K562 (cell line): ENCODE data around the gene SLC25A15.

Experiments
- CEBPB ChIP-seq: fragments of 450-650 bp; IDR thresholded peaks from 2 replicates; pipeline ENCODE4 v1.6.1; 2016; ENCODE audit warnings: missing genetic modification characterization, missing compliant biosample characterization
- FOSL1 ChIP-seq: fragments of 200-800 bp; sonication (Bioruptor generic); conservative IDR thresholded peaks from 2 replicates; pipeline ENCODE4 v1.6.1; 2016; ENCODE audit warnings: missing genetic modification characterization, missing compliant biosample characterization
- PHF20 ChIP-seq: fragments of 450-650 bp; IDR thresholded peaks from 2 replicates; pipeline ENCODE4 v1.6.1; 2018; ENCODE audit not compliant: partially characterized antibody
- POLR2A ChIP-seq: fragments of 450-650 bp; conservative IDR thresholded peaks from 2 replicates; pipeline ENCODE4 v1.6.1; 2016
- POLR2AphosphoS5 ChIP-seq: IDR thresholded peaks from 2 replicates; pipeline ENCODE4 v1.6.1; 2011; ENCODE audit warnings: mild to moderate bottlenecking, low read depth, low read length, moderate library complexity; ENCODE audit not compliant: control insufficient read depth, insufficient read depth
- SRSF7 ChIP-seq: fragments of 200-400 bp; formaldehyde crosslinking; optimal IDR thresholded peaks from 2 replicates; pipeline ENCODE3; 2017; ENCODE audit warnings: mild to moderate bottlenecking, low read depth, low read length
- ZEB2 ChIP-seq: fragments of 450-650 bp; IDR thresholded peaks from 2 replicates; pipeline ENCODE4 v1.6.1; 2016
- ZNF12 ChIP-seq: sonication (generic); formaldehyde crosslinking; IDR thresholded peaks from 2 replicates; pipeline ENCODE4 v1.4.0; 2020; ENCODE audit warnings: mild to moderate bottlenecking, missing genetic modification reagents
- ZNF57 ChIP-seq: fragments of 450-650 bp; formaldehyde crosslinking; IDR thresholded peaks from 2 replicates; pipeline ENCODE4 v1.4.0; 2020; ENCODE audit warnings: mild to moderate bottlenecking, moderate library complexity
- TF ChIP-seq, protein P1 (sequence below): sonication (generic); formaldehyde crosslinking; IDR thresholded peaks from 2 replicates; pipeline ENCODE4 v1.4.0; 2020; ENCODE audit warnings: mild to moderate bottlenecking, missing genetic modification reagents
- TF ChIP-seq, protein P2 (sequence below): fragments of 150-350 bp; conservative IDR thresholded peaks from 2 replicates; pipeline ENCODE4 v1.6.1; 2014; ENCODE audit warnings: low read length
- TF ChIP-seq, protein P3 (sequence below): sonication (generic); formaldehyde crosslinking; IDR thresholded peaks from 2 replicates; pipeline ENCODE4 v1.8.0; 2022; ENCODE audit warnings: missing genetic modification reagents, mild to moderate bottlenecking, borderline replicate concordance

DNA sequence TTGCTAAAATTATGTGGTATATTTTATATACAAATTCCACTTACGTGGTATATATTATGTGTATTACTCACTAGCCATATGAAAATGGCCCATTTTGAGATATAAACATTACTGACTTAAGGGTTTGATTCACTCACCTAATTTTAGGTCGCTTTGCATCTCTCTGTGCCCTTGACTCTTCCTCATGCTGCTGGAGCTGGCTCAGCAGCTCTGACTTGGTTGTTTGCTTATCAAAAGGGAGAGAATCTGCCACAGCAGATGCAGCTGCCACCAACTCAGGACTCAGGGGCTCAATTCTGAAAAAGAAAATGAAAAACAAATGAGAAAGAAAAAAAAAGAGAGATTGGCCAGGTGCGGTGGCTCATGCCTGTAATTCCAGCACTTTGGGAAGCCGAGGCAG, 30.6 kb upstream of the SLC25A15 start:
- TF ChIP-seq POLR2A = no peak
- TF ChIP-seq, protein P1, sequence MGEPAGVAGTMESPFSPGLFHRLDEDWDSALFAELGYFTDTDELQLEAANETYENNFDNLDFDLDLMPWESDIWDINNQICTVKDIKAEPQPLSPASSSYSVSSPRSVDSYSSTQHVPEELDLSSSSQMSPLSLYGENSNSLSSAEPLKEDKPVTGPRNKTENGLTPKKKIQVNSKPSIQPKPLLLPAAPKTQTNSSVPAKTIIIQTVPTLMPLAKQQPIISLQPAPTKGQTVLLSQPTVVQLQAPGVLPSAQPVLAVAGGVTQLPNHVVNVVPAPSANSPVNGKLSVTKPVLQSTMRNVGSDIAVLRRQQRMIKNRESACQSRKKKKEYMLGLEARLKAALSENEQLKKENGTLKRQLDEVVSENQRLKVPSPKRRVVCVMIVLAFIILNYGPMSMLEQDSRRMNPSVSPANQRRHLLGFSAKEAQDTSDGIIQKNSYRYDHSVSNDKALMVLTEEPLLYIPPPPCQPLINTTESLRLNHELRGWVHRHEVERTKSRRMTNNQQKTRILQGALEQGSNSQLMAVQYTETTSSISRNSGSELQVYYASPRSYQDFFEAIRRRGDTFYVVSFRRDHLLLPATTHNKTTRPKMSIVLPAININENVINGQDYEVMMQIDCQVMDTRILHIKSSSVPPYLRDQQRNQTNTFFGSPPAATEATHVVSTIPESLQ (CRISPR knock-in tag) = no peak
- no peak for TF ChIP-seq FOSL1 (tag)
- TF ChIP-seq PHF20 = no peak
- TF ChIP-seq ZNF12 (CRISPR knock-in tag) = no peak
- TF ChIP-seq CEBPB = no peak
- TF ChIP-seq, protein P2, sequence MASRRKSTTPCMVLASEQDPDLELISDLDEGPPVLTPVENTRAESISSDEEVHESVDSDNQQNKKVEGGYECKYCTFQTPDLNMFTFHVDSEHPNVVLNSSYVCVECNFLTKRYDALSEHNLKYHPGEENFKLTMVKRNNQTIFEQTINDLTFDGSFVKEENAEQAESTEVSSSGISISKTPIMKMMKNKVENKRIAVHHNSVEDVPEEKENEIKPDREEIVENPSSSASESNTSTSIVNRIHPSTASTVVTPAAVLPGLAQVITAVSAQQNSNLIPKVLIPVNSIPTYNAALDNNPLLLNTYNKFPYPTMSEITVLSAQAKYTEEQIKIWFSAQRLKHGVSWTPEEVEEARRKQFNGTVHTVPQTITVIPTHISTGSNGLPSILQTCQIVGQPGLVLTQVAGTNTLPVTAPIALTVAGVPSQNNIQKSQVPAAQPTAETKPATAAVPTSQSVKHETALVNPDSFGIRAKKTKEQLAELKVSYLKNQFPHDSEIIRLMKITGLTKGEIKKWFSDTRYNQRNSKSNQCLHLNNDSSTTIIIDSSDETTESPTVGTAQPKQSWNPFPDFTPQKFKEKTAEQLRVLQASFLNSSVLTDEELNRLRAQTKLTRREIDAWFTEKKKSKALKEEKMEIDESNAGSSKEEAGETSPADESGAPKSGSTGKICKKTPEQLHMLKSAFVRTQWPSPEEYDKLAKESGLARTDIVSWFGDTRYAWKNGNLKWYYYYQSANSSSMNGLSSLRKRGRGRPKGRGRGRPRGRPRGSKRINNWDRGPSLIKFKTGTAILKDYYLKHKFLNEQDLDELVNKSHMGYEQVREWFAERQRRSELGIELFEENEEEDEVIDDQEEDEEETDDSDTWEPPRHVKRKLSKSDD = no peak
- TF ChIP-seq ZNF57 (CRISPR knock-in tag) = no peak
- no peak for TF ChIP-seq ZEB2
- no peak for TF ChIP-seq SRSF7
- no peak for TF ChIP-seq POLR2AphosphoS5
- TF ChIP-seq, protein P3, sequence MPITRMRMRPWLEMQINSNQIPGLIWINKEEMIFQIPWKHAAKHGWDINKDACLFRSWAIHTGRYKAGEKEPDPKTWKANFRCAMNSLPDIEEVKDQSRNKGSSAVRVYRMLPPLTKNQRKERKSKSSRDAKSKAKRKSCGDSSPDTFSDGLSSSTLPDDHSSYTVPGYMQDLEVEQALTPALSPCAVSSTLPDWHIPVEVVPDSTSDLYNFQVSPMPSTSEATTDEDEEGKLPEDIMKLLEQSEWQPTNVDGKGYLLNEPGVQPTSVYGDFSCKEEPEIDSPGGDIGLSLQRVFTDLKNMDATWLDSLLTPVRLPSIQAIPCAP (CRISPR knock-in tag) = no peak
